HFFc6 (cell line): ENCODE results near the gene DNAJC18. TPM values are rescaled to one million over a fixed set of nuclear protein-coding genes. Genes with fewer than 3 reads are reported as not detected.
"Not testable (repeated sequence)": the region's sequence is repeated elsewhere in the genome, so short reads cannot be mapped to it uniquely, and the experiment has no call there.

Source experiments
- DNase-seq: peaks from one replicate; pipeline ENCODE4 v3.0.0-alpha.2; 2018
- H3K27ac Mint-ChIP-seq: 2 replicates; pipeline ENCODE4 v1.8.0; 2020; ENCODE audit warnings: mild to moderate bottlenecking, mixed read lengths
- H3K27me3 Mint-ChIP-seq: 2 replicates; pipeline ENCODE4 v1.8.0; 2021; ENCODE audit warnings: mild to moderate bottlenecking, moderate library complexity, mixed read lengths; ENCODE audit not compliant: insufficient read depth
- H3K36me3 Mint-ChIP-seq: 2 replicates; pipeline ENCODE4 v1.8.0; 2021; ENCODE audit warnings: low read depth, mixed read lengths
- H3K4me1 Mint-ChIP-seq: 2 replicates; pipeline ENCODE4 v1.8.0; 2020; ENCODE audit warnings: low read depth, mixed read lengths
- H3K4me3 Mint-ChIP-seq: 2 replicates; pipeline ENCODE4 v1.8.0; 2020; ENCODE audit warnings: mild to moderate bottlenecking, moderate library complexity, mixed read lengths
- H3K9me3 Mint-ChIP-seq: 2 replicates; pipeline ENCODE4 v1.8.0; 2020; ENCODE audit warnings: mild to moderate bottlenecking, mixed read lengths
- CTCF ChIP-seq: fragments of 200-600 bp; sonication (generic); IDR thresholded peaks from 2 replicates; pipeline ENCODE4 v1.5.0; 2021; ENCODE audit warnings: antibody characterized with exemption, mild to moderate bottlenecking
- total RNA-seq, 6 experiments: library from RNA; stranded (reverse); fragmentation: NEBNext Ultra II Directional; extraction: Animal tissue kit (Norgen Biotek cat#: 25700); gene quantifications; 2 replicates in 1 of 6; 3 replicates in 5 of 6; pipeline ENCODE4 v1.2.3, GENCODE V29; 2021

The DNAJC18 gene
- total RNA-seq, 6 experiments from 2014 or later, result 14.3 to 19.9 (median 18.2) TPM

GRCh38 chr5:139389701-139390638, 49.4 kb downstream of the DNAJC18 start, which contains the start of gene MZB1:
MZB1 (minus strand) TSS chr5:139389913; CDS start chr5:139389856, 57 bp downstream.
- H3K27me3 Mint-ChIP-seq, result peaks cover 3% of the 10 kb centered on the region
- peaks cover 5% of the 10 kb centered on the region; the same call in 1 of the 2 replicates for H3K9me3 Mint-ChIP-seq
- no peak for TF ChIP-seq CTCF
- peak within 1 kb of the TSS; percentile 98 for H3K27ac Mint-ChIP-seq
- no peak within 1 kb of the TSS for H3K4me3 Mint-ChIP-seq
- no peak for DNase-seq
- peaks cover 7% of the 10 kb centered on the region for H3K36me3 Mint-ChIP-seq
- peaks cover 36% of the 10 kb centered on the region for H3K4me1 Mint-ChIP-seq

GRCh38 chr5:139388198-139388821, 51.0 kb downstream of the DNAJC18 start:
- Mint-ChIP-seq H3K27me3 (peaks cover 3% of the 10 kb centered on the region), H3K9me3 (peaks cover 5% of the 10 kb centered on the region; the same call in 1 of the 2 replicates), H3K27ac (no peak overlapping the region), H3K4me1 (peaks cover 44% of the 10 kb centered on the region), H3K36me3 (peaks cover 7% of the 10 kb centered on the region), H3K4me3 (no peak overlapping the region; the same call in 1 of the 2 replicates)
- no peak for TF ChIP-seq CTCF
- DNase-seq, result no peak

GRCh38 chr5:139387611-139388197, 51.6 kb downstream of the DNAJC18 start:
- peaks cover 5% of the 10 kb centered on the region; the same call in 1 of the 2 replicates for H3K9me3 Mint-ChIP-seq
- no peak overlapping the region for H3K27ac Mint-ChIP-seq
- DNase-seq, result no peak
- H3K27me3 Mint-ChIP-seq, result peaks cover 3% of the 10 kb centered on the region
- no peak for TF ChIP-seq CTCF
- peaks cover 7% of the 10 kb centered on the region for H3K36me3 Mint-ChIP-seq
- no peak overlapping the region for H3K4me3 Mint-ChIP-seq
- H3K4me1 Mint-ChIP-seq, result peaks cover 44% of the 10 kb centered on the region

- H3K27ac Mint-ChIP-seq, H3K4me3 Mint-ChIP-seq, H3K9me3 Mint-ChIP-seq, DNase-seq, H3K27me3 Mint-ChIP-seq, H3K36me3 Mint-ChIP-seq: not testable (repeated sequence)
- peaks cover 43% of the 10 kb centered on the region for H3K4me1 Mint-ChIP-seq
Observed at GRCh38 chr5:139386956-139387355, 52.4 kb downstream of the DNAJC18 start.

DNA sequence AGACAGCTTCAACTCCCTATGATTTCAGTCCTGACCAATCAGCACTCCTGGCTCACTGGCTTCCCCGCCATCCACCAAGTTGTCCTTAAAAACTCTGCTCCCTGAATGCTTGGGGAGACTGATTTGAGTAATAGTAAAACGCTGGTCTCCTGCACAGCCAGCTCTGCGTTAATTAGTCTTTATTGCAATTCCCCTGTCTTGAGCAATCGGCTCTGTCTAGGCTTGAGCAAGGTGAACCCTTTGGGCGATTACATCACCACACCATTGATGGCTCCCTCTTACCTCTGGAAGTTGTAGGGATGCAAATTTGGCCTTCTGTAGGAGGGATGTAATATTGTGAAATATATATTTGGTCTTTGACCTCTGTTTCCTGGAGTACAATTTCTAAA, 53.3 kb downstream of the DNAJC18 start:
- Mint-ChIP-seq H3K4me1 (peaks cover 34% of the 10 kb centered on the region), H3K27ac (0 out of 2 replicates have a peak overlapping the region, but pooled peaks have one; percentile 81)

More for the DNA sequence above, 53.3 kb downstream of the DNAJC18 start:
- H3K27me3 Mint-ChIP-seq, result no peaks in the 10 kb centered on the region; the same call in 1 of the 2 replicates
- no peak overlapping the region for H3K4me3 Mint-ChIP-seq
- no peaks in the 10 kb centered on the region for H3K36me3 Mint-ChIP-seq
- no peaks in the 10 kb centered on the region for H3K9me3 Mint-ChIP-seq
- no peak for DNase-seq
- TF ChIP-seq CTCF, result no peak
